ENCODE measurements around the gene NF2. TPM values are rescaled to one million over a fixed set of nuclear protein-coding genes. Genes with fewer than 3 reads are reported as not detected.
A peak's percentile ranks its signal among the peaks of the same experiment; 100 is the strongest.
"Not testable (repeated sequence)": the region's sequence is repeated elsewhere in the genome, so short reads cannot be mapped to it uniquely, and the experiment has no call there.

Gene NF2
- total RNA-seq, 2 experiments from 2014 or later, result 23.1 to 24.5 TPM

DNA sequence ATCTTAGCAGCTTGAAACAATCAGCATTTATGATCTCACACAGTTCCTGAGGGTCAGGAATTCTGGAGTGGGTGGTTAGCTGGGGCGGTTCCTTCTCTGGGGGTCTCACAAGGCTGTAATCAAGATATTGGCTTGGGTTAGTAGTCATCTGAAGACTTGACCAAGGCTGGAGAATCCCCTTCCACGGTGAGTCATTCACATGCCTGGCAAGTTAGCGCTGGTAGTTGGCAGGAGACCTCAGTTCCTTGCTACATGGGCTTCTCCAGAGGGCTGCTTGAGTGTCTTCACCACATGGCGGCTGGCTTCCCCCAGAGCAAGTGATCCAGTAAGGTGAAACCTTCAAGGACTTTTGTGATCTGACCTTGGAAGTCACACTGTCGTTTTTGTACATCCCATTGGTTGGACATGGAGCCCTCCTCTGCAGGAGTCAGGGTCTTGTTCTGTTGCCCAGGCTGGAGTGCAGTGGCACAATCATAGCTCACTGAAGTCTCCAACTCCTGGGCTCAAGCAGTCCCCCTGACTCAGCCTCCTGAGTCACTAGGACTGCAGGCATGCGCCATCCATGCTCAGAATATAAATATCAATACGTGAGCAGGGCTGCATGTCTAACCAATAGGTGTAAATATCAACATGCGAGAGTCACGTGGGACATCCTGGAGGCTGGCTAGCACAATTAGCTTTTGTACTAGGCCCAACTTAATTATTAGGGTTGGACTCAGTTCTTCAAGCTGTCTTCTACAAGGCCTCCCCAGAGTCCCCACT is 15.3 kb upstream of the NF2 start:
- POLR2A ChIA-PET, result no interaction called here
- CTCF ChIA-PET, result interaction anchor here (0.7 to 2.9 kb wide), 2 partner anchors 38 to 1753 kb away, joined by 3 to 12 read pairs; no protein-coding TSS in a partner anchor
- H3K9me3 Mint-ChIP-seq, result no peaks in the 10 kb centered on the region
- intact Hi-C loops (cut with DNase I, micrococcal nuclease), result no loop called here
- Histone ChIP-seq H3K9me3 (ENCODE audit: control insufficient read depth in 1 of 2, insufficient read depth in 1 of 2, low read length in 2 of 2) (no peaks in the 10 kb centered on the region), H3K27me3 (ENCODE audit: control insufficient read depth in 1 of 2, insufficient read depth in 2 of 2, low read length in 2 of 2) (no peaks in the 10 kb centered on the region), H3K4me3 (ENCODE audit: low read length) (no peak overlapping the region), H3K27ac (ENCODE audit: low read depth in 1 of 2, low read length in 2 of 2) (no peak overlapping the region), H3K36me3 (ENCODE audit: insufficient read depth, low read length) (no peaks in the 10 kb centered on the region), H3K4me1 (ENCODE audit: insufficient read depth, low read length) (peaks cover 12% of the 10 kb centered on the region)
- no peaks in the 10 kb centered on the region for H3K36me3 Mint-ChIP-seq (ENCODE audit: low read depth)
- DNase-seq (peak in 1 of 14 experiments; percentile 31), ATAC-seq (ENCODE audit: poor library complexity) (no peak)
- no peak overlapping the region for H3K4me3 Mint-ChIP-seq
- peaks cover 11% of the 10 kb centered on the region for H3K4me1 Mint-ChIP-seq (ENCODE audit: low read depth)
- TF ChIP-seq, protein P1, sequence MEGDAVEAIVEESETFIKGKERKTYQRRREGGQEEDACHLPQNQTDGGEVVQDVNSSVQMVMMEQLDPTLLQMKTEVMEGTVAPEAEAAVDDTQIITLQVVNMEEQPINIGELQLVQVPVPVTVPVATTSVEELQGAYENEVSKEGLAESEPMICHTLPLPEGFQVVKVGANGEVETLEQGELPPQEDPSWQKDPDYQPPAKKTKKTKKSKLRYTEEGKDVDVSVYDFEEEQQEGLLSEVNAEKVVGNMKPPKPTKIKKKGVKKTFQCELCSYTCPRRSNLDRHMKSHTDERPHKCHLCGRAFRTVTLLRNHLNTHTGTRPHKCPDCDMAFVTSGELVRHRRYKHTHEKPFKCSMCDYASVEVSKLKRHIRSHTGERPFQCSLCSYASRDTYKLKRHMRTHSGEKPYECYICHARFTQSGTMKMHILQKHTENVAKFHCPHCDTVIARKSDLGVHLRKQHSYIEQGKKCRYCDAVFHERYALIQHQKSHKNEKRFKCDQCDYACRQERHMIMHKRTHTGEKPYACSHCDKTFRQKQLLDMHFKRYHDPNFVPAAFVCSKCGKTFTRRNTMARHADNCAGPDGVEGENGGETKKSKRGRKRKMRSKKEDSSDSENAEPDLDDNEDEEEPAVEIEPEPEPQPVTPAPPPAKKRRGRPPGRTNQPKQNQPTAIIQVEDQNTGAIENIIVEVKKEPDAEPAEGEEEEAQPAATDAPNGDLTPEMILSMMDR (IDR thresholded peaks at IDR 0.05), result no peak
- H3K27me3 Mint-ChIP-seq, result no peaks in the 10 kb centered on the region
- no peak overlapping the region for H3K27ac Mint-ChIP-seq

DNA sequence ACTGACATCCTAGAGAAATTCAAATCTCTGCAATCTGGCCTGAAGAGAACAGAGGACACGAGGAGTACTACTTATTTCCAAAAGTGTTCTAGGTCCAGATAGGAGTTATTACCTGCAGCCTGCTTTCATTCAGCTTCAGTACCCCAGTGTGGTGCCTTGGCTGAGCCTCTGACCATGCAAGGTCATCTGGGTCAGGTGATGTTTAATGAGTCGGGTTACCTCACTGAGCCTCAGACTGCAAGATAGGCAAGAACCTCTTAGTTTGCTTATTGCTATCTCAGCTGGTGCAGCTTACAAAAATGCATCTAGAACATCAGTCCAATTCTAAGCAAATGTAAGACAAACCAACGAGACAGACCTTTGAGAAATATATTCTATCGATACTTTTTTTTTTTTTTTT is 9.5 kb upstream of the NF2 start:
- H3K4me1 Mint-ChIP-seq (ENCODE audit: low read depth), result peaks cover 11% of the 10 kb centered on the region
- intact Hi-C loops (cut with DNase I, micrococcal nuclease), result loop anchor here in 1 of 2 experiments (5.0 kb wide), 1 partner anchor 493 kb away; no protein-coding TSS in a partner anchor
- CTCF ChIA-PET, result no interaction called here
- no peaks in the 10 kb centered on the region for H3K27me3 Mint-ChIP-seq
- peaks cover 0 to 4% of the 10 kb centered on the region in 2 experiments for H3K9me3 ChIP-seq (ENCODE audit: control insufficient read depth in 1 of 2, insufficient read depth in 1 of 2, low read length in 2 of 2)
- no peaks in the 10 kb centered on the region for H3K9me3 Mint-ChIP-seq
- peaks cover 12% of the 10 kb centered on the region for H3K4me1 ChIP-seq (ENCODE audit: insufficient read depth, low read length)
- DNase-seq, result no peak
- H3K27me3 ChIP-seq (ENCODE audit: control insufficient read depth in 1 of 2, insufficient read depth in 2 of 2, low read length in 2 of 2), result no peaks in the 10 kb centered on the region
- POLR2A ChIA-PET, result no interaction called here
- no peak for ATAC-seq (ENCODE audit: poor library complexity)
- TF ChIP-seq, protein P1 (IDR thresholded peaks at IDR 0.05), result no peak
- H3K4me3 ChIP-seq (ENCODE audit: low read length), result no peak overlapping the region
- no peaks in the 10 kb centered on the region for H3K36me3 ChIP-seq (ENCODE audit: insufficient read depth, low read length)
- H3K27ac ChIP-seq (ENCODE audit: low read depth in 1 of 2, low read length in 2 of 2), result no peak overlapping the region
- no peak overlapping the region for H3K4me3 Mint-ChIP-seq
- no peak overlapping the region for H3K27ac Mint-ChIP-seq
- H3K36me3 Mint-ChIP-seq (ENCODE audit: low read depth), result no peaks in the 10 kb centered on the region

DNA sequence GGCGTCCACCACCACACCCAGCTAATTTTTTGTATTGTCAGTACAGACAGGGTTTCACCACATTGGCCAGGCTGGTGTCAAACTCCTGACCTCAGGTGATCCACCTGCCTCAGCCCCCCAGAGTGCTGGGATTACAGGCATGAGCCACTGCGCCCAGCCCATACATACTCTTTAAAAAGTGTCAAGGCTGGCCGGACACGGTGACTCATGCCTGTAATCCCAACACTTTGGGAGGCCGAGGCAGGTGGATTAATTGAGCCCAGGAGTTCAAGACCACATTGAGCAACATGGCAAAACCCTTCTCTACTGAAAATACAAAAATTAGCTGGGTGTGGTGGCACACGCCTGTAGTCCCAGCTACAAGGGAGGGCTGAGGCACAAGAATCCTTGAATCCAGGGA is 9.0 kb upstream of the NF2 start:
- CTCF ChIA-PET, H3K9me3 Mint-ChIP-seq: not testable (repeated sequence)

More for the DNA sequence above, 9.0 kb upstream of the NF2 start:
- H3K27me3 ChIP-seq (ENCODE audit: control insufficient read depth in 1 of 2, insufficient read depth in 2 of 2, low read length in 2 of 2); H3K4me3 ChIP-seq (ENCODE audit: low read length); H3K36me3 ChIP-seq (ENCODE audit: insufficient read depth, low read length); H3K27ac ChIP-seq (ENCODE audit: low read depth in 1 of 2, low read length in 2 of 2); H3K36me3 Mint-ChIP-seq (ENCODE audit: low read depth); POLR2A ChIA-PET; H3K27me3 Mint-ChIP-seq; ATAC-seq (ENCODE audit: poor library complexity); H3K4me3 Mint-ChIP-seq; H3K9me3 ChIP-seq (ENCODE audit: control insufficient read depth in 1 of 2, insufficient read depth in 1 of 2, low read length in 2 of 2); DNase-seq; H3K27ac Mint-ChIP-seq: not testable (repeated sequence)
- peaks cover 12% of the 10 kb centered on the region for H3K4me1 ChIP-seq (ENCODE audit: insufficient read depth, low read length)
- H3K4me1 Mint-ChIP-seq (ENCODE audit: low read depth), result peaks cover 11% of the 10 kb centered on the region
- intact Hi-C loops (cut with DNase I, micrococcal nuclease), result loop anchor here in 1 of 2 experiments (5.0 kb wide), 1 partner anchor 493 kb away; no protein-coding TSS in a partner anchor

Measured in CD4-positive, alpha-beta T cell (primary cell).